ENCODE results near the gene SIVA1.
A peak's percentile ranks its signal among the peaks of the same experiment; 100 is the strongest.

Gene SIVA1

GRCh38 chr14:104751539-104752422, 1.2 kb upstream of the SIVA1 start:
- DNase-seq (ENCODE audit: low spot score), result no peak

DNA sequence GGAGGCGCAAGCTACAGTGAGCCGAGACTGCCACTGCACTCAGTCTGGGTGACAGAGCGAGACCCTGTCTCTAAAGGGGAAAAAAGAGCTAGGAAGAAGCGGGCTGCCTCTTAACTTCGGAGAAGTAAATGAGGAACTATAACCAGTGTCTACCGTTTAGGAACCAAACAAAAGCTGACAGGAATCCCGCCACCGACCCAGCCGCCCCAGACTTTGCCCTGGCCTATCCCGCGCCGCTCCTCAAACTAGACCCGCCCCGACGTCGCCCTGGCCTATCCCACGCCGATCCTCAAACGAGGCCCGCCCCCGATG, 568 bp upstream of the SIVA1 start:
- no peak for DNase-seq (ENCODE audit: low spot score)

DNA sequence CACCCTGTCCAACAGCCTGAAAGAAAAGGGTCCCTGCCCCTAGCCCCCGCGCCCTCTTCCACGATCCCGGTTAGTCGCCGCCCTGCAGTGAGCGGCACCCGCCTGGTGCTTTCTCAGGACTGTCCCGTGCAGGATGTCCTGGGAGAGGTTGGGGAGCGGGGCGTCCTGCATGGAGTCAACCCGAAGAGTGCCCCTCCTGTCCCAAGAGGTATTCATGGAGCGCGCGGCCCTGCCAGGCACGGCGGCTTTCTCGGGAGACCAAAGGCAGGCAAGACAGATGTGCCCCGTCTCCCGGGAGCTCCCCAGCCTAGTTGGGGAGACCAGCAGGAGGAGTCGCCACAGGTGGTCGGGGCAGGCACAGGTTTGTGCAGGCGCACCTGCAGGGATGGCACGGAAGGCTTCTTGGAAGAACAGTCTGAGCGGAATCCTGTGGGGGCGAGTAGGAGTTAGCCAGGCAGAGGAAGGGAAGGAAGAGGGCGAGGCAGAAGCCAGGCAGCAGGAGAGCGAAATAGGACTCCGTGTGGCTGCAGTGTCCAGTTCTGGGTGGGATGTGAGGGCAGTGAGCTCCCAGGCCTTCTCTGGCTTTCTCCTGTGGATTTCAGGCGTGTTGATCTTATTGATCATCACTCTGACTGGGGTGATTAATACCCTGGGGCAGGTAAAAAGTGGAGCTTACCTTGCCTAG, 723 bp downstream of the SIVA1 start:
- no peak for DNase-seq (ENCODE audit: low spot score)

DNA sequence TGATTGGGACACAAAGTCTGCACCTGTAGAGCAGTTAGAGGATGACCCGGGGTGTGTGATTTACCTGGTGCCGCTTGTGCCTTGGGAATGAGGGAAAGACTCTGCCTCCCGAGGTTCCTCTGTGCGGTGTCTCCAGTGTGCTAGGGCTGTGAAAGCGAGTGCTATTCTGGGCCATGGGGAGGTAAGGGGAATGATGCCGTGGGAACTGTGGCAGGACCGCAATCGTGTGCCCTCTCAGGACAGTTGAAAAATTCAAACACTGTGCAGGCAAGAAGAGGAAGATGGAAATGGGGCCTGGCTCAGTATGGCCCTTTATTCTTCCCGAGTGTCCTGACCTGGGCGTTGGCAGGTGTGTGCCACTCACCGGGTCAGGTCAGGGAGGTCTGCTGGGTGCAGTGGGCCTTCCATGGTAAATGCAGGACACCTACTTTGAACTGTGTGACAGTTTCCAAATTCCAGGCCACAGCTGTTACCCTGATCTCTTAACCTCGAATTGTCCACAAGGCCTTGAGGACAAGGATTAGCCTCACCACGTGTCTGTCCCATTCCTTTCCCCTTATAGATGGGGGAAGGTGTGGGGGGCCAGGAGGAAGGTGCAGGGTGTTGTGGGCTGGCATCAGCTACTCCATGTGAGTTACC, 1.4 kb downstream of the SIVA1 start:
- DNase-seq (ENCODE audit: low spot score), result no peak

DNA sequence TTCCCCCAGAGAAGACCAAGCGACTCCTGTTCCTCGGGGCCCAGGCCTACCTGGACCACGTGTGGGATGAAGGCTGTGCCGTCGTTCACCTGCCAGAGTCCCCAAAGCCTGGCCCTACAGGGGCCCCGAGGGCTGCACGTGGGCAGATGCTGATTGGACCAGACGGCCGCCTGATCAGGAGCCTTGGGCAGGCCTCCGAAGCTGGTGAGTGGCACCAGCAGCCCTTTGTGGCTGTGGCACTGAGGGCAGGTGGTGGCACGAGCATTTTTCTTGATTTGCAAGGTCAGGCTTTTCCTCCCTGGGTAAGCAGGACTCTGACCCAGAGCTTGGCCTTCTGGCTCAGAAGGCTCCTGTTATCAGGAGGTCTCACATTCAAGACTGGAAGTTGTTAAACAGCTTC, 2.7 kb downstream of the SIVA1 start:
- no peak for DNase-seq (ENCODE audit: low spot score)

GRCh38 chr14:104756477-104757237, 3.7 kb downstream of the SIVA1 start:
- no peak for DNase-seq (ENCODE audit: low spot score)

- no peak for DNase-seq (ENCODE audit: low spot score)
These were observed 4.3 kb downstream of the SIVA1 start for GRCh38 chr14:104757238-104757585.

DNA sequence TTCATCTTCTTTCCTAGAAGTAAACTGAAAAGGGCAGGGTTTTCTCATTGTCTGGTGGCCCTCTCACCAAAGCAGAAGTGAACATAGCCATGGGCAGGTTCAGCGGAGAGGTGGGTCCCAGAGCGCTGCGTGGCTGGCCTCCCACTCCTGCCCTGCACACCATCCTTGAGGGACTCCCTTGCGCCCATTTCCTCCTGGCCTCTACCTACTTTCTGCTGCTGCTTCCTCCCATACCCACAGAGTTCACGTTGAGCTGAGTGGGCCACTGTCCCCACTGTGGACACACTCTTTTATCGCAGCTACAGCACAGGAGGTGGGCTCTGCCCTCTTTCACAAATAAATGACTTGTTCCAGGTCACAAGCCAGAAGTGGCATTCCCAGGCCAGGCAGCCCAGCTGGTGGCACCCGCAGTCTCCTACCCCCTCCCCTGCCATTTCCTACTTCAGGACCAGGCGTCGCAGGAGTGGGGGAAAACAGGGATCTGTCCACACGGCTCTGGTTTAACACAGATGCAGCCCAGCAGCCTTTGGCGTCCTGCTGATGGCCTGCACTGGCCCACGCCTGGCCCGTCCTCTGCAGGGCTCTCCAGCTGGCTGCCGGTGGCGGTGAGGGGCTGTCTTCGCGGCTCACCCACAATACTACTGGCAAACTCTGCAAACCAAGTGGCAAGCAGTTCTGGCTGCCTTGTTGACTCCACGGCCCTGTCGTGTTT, 4.9 kb downstream of the SIVA1 start:
- no peak for DNase-seq (ENCODE audit: low spot score)

GRCh38 chr14:104758981-104759969, 6.3 kb downstream of the SIVA1 start:
- no peak for DNase-seq (ENCODE audit: low spot score)

DNA sequence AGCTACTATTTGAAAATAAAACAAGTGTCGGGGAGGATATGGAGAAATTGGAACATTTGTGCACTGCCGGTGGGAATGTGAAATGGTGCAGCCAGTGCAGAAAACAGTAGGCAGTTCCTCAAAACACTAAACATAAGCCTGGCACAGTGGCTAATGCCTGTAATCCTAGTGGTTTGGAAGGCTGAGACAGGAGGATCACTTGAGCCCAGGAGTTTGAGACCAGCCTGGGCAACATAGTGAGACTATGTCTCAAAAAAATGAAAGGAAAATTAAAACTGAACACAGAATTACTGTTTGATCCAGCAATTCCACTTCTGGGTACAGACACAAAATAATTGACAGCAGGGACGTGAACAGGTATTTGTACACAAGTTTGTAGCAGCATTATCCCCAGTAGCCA, 12.6 kb downstream of the SIVA1 start:
- DNase-seq (ENCODE audit: low spot score), result no peak

DNA sequence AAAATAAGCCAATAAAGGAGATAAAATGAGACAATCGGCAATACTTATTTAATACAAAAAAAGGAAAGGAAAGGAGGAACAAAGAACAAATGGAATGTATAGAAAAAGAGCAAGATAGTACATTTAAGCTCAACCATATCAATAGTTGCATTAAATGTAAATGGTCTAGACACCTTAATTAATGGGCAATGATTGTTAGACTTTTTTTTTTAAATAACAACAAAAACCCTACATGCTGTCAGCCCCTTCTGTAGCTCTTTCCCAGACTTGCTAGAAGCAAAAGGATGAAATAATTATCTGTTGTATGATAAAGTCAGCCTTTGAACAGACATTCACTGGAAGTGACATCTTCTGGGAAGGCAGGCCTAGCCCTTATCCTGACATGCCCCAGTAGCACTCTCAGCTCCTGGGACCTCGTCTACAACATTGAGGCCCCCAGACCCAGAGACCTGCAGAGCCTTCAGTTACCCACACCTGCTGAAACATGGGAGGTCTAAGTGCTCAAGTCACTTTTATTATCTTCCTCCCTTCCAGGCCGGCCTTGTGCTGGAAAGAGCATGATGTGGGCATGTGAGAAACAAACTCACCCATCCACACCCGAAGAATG, 13.4 kb downstream of the SIVA1 start:
- no peak for DNase-seq (ENCODE audit: low spot score)

DNA sequence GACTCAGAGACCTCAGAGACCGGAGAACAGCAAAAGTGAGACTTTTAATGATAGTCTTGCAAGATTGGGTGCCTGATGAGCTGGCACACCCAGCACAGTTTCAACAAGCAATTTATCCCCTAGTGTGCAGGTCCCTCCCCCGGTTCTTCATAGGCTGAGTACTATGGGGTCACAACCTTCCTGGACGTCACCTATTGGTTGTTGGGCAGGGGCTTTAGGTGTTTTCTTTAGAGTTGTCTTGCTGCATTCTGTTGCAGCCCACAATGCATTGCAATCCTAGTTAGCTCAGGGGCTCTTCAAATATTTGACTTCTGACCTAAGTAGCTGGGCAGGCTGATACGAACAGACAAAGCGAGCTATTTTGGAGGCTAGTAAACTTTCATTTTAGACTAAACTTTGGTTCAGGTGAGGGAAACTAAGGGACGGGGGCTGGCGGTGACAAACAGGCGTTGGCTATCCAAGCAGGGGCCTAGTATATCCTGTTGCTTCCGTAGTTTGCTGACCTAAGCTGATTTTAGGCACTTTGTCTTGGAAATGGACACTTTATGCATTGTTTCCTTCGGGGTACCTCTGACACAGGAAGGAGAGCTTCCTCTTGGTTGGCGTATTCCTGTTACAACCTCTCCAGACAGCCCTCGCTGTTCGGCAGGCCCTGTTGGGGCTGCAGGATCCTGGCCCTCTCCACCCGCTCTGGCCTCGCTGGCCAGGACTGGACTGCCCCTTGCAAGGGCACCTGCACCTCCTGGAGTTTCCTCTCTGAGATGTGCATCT, 14.1 kb downstream of the SIVA1 start:
- DNase-seq (ENCODE audit: low spot score), result no peak

DNA sequence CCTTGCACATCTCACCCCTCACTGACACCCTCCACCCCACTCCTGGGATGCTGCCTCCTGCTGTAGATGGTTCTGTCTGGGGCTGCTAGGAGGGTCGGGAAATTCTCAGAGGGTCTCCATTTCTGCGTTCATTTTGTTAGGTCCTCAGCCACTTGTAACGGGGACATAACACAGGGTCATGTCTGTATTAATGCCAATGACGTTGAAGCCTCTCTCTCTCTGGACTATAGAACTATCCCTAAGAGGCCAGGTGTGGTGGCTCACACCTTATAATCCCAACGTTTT, 14.6 kb downstream of the SIVA1 start:
- DNase-seq (ENCODE audit: low spot score), result no peak

DNA sequence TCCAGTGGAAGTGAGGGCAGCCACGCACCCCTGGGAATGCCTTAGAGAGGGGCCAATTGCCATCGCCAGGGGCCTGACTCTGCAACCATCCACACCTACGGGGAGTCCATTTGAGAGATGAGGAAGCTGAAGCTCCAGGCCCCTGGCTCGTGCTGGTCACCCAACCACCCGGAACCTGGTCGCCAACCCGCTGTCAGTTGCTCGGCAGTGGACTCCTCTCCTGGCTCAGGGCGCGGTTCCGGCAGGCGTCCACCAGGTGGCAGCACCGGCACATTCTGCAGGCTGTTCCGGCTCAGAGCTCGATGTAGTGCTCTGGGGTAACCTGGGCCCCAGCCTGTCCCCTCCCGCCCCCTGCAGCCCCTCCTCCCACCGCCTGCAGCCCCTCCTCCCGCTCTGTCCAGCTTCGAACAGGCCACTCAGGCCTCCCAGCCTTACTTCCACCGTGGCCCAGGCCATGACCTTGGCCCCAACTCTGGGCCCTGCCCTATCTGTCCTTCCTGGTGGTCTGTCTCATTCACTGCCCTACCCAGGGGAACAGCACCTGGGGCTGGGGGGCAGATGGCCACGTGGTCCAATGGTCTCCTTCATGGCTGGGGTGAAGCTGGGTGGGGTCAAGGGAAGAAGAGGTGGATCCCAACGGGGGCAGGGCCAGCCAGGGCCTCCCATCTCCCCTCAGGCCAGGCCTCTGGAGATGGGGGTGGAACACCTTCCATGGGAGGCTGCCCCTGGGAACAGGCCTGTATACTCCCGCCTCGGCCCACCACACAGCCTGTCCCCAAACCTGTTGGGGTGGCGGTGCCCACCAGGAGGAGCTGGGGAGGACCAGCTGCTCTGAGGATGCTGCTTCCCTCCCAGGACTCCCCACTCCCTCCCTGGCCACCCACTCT, 15.7 kb downstream of the SIVA1 start:
- DNase-seq (ENCODE audit: low spot score), result peak; percentile 87

- DNase-seq (ENCODE audit: low spot score), result no peak
These were observed 16.6 kb downstream of the SIVA1 start for GRCh38 chr14:104769324-104770071.

- DNase-seq (ENCODE audit: low spot score), result no peak
These were observed 17.2 kb downstream of the SIVA1 start for GRCh38 chr14:104770072-104770579.

DNA sequence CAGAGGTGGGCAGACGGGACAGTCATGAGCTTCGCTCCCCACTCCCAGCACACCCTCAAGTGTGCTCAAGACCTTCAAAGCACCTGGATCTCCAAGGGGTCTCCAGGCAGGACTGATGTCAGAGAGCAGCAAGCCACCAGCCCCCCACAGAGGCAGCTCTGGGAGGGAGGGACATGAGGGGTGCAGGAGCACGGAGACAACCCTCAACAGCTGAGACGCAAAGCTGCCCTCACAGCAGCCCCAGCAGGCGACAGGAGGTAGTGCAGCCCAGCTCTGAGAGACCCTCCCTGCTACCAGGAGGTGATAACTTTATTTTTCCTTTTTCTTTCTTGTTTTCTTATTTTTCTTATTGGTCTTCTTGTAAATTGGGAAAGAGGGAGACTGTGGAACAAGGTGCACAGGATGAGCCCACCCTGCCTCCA, 17.9 kb downstream of the SIVA1 start:
- peak; percentile 21 for DNase-seq (ENCODE audit: low spot score)

- DNase-seq (ENCODE audit: low spot score), result no peak
These were observed 18.4 kb downstream of the SIVA1 start for GRCh38 chr14:104771374-104771773.

Measured in AG08395 (cell line).